Esophagus (tissue), 2 donors: ENCODE data around the gene DCAF5. TPM values are rescaled to one million over a fixed set of nuclear protein-coding genes. Genes with fewer than 3 reads are reported as not detected.
"Not testable (repeated sequence)": the region's sequence is repeated elsewhere in the genome, so short reads cannot be mapped to it uniquely, and the experiment has no call there.

ENCODE experiments used
- H3K27ac ChIP-seq, 2 donors: one replicate each; pipeline ENCODE4 v1.5.1; 2013; ENCODE audit warnings: low read depth in 2 of 2, mild to moderate bottlenecking in 2 of 2, inconsistent platforms in 1 of 2, low read length in 1 of 2, moderate library complexity in 1 of 2
- H3K27me3 ChIP-seq, 2 donors: one replicate each; pipeline ENCODE4 v1.6.1; 2013; ENCODE audit warnings: low read length in 2 of 2, control low read depth in 1 of 2, mild to moderate bottlenecking in 1 of 2; ENCODE audit not compliant: insufficient read depth in 2 of 2, control insufficient read depth in 1 of 2
- H3K36me3 ChIP-seq, 2 donors: one replicate each; pipeline ENCODE4 v1.6.1; 2013; ENCODE audit warnings: low read length in 1 of 2; ENCODE audit not compliant: control insufficient read depth in 2 of 2, insufficient read depth in 2 of 2
- H3K4me1 ChIP-seq, 2 donors: one replicate each; pipeline ENCODE4 v1.6.1; 2013; ENCODE audit warnings: low read length in 1 of 2; ENCODE audit not compliant: control insufficient read depth in 2 of 2, insufficient read depth in 2 of 2
- H3K4me3 ChIP-seq, 2 donors: one replicate each; pipeline ENCODE4 v1.5.1; 2013; ENCODE audit warnings: low read length in 2 of 2, mild to moderate bottlenecking in 2 of 2, low read depth in 1 of 2, moderate library complexity in 1 of 2
- H3K9me3 ChIP-seq, 2 donors: one replicate each; pipeline ENCODE4 v1.6.1; 2013; ENCODE audit warnings: mild to moderate bottlenecking in 2 of 2, low read depth in 1 of 2, low read length in 1 of 2, moderate library complexity in 1 of 2; ENCODE audit not compliant: control insufficient read depth in 2 of 2, insufficient read depth in 1 of 2
- WGBS, 2 donors: extraction: QIAGEN DNeasy Blood & Tissue Kit; methylation state at CpG; one replicate each; pipeline ENCODE4 v1.1.7; 2013; 5-methylcytosine and 5-hydroxymethylcytosine counted together
- polyA plus RNA-seq, 2 donors: library from polyadenylated mRNA; stranded (reverse); fragments of 200-250 nt; gene quantifications; one replicate each; pipeline ENCODE4 v1.2.3, GENCODE V29; 2013
- donor health status: healthy with polysubstance abuse.
- donor health status: Bipolar disorder and iron deficiency.

DCAF5 gene, protein sequence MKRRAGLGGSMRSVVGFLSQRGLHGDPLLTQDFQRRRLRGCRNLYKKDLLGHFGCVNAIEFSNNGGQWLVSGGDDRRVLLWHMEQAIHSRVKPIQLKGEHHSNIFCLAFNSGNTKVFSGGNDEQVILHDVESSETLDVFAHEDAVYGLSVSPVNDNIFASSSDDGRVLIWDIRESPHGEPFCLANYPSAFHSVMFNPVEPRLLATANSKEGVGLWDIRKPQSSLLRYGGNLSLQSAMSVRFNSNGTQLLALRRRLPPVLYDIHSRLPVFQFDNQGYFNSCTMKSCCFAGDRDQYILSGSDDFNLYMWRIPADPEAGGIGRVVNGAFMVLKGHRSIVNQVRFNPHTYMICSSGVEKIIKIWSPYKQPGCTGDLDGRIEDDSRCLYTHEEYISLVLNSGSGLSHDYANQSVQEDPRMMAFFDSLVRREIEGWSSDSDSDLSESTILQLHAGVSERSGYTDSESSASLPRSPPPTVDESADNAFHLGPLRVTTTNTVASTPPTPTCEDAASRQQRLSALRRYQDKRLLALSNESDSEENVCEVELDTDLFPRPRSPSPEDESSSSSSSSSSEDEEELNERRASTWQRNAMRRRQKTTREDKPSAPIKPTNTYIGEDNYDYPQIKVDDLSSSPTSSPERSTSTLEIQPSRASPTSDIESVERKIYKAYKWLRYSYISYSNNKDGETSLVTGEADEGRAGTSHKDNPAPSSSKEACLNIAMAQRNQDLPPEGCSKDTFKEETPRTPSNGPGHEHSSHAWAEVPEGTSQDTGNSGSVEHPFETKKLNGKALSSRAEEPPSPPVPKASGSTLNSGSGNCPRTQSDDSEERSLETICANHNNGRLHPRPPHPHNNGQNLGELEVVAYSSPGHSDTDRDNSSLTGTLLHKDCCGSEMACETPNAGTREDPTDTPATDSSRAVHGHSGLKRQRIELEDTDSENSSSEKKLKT
- polyA plus RNA-seq, result 10 to 100 TPM; 21.8 to 26.9 TPM

DNA sequence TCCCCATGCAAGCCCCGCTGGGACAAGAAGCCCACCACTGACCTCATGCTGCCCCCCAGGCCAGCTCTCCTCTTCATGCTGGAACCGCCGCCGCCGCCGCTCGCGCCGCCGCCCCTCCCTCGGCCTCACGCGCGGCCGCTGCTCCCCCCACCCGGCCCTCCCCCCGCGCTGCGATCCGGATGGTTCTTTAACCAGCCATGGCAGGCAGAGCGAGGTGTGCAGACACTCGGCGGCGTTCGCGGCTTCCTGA is at the start of gene DCAF5:
TSS of gene DCAF5 (minus strand) at position 218 of the 250 bp plus-strand sequence. CDS start at position 77, 141 bp downstream.
- peaks cover 0 to 2% of the 10 kb centered on the region in 2 donors for H3K4me1 ChIP-seq
- H3K36me3 ChIP-seq, result no peaks in the 10 kb centered on the region
- no peaks in the 10 kb centered on the region for H3K27me3 ChIP-seq
- peak within 1 kb of the TSS; percentile 87 to 95 for H3K4me3 ChIP-seq
- peak within 1 kb of the TSS; percentile 81 to 92 for H3K27ac ChIP-seq
- no peaks in the 10 kb centered on the region for H3K9me3 ChIP-seq
- 0 to 1% methylated on average over 13 to 26 of the region's 26 CpGs for WGBS, 2 donors

DNA sequence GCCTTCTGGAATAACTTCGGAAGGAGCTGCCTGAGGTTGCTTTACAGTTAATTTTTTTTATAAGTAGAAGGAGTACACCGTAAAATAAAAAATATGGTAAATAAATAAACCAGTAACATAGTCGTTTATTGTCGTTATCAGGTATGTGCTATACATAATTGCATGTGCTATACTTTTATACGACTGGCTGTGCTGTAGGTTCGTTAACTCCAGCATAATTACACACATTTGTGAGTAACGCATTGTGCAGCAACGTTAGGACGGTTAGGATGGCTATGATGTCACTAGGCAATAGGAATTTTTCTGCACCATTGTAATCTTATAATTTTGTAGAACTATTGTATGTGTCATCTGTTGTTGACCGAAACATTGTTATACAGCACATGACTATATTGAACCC is 46.9 kb upstream of the DCAF5 start:
- no peak overlapping the region for H3K27ac ChIP-seq
- WGBS, 2 donors, result 90 to 92% methylated on average over 10 of the region's 10 CpGs
- H3K27me3 ChIP-seq, result no peaks in the 10 kb centered on the region
- no peaks in the 10 kb centered on the region for H3K36me3 ChIP-seq
- no peaks in the 10 kb centered on the region for H3K9me3 ChIP-seq
- no peaks in the 10 kb centered on the region for H3K4me1 ChIP-seq
- no peak overlapping the region for H3K4me3 ChIP-seq

DNA sequence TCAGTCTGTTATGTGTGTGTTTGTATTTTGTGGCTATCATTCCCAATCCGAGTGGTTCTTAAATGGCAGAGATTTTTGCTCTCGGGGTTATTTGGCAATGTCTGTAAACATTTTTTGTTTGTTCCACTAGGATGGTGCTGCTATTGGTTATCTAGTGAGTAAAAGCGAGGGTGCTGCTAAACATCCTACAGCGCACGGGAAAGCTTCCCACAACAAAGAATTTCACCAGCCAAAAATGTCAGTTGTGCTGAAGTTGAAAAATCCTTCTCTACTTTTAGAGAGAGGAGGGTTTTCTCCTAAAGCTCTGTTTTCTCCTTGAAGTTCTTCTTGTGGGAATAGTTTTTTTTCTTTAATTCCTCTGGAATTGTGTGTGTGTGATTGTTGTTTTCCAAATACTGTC is 40.8 kb upstream of the DCAF5 start:
- Histone ChIP-seq H3K4me3 (no peak overlapping the region), H3K27ac (no peak overlapping the region), H3K4me1 (no peaks in the 10 kb centered on the region), H3K27me3 (no peaks in the 10 kb centered on the region), H3K9me3 (no peaks in the 10 kb centered on the region), H3K36me3 (no peaks in the 10 kb centered on the region)
- 91 to 93% methylated on average over 5 of the region's 5 CpGs for WGBS, 2 donors

DNA sequence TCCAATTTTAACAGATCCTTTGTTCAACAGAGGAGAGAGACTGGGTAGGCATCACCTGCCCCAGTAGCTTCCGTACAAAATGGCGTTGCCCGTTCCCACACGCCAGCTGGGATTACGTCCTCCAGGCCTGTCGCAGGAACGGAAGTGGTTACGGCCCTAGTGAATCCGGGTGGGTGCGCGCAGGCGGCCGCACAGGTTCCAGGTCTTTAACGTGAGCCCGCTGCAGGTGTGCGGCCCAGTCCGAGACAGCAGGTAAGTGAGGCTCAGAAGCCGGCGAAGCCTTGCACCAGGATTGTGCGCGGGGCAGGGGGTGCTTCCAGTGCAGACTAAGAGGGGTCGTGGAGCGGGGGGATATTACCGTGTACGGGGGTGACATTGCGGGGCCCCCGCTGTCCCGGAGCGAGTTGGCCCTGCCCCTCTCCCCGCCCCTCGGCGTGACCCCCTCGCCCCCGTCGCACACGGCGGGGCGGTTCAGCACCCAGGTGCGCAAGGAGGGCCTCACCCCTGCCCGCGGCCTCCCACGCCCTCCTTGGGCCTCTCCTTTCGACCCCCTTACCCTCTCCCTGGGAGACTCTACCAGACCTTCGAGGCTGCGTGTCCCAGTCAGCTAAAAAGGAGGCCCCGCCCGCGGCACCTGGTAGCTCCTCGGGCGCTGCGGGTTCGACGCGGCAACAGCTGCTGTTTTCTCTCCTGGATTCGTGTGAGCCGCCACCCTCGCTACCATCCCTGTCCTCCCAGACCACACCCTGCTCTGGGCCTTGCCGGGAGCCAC is 38.6 kb upstream of the DCAF5 start, which contains the start of gene EXD2:
TSS of gene EXD2 (plus strand) at position 159 of the 772 bp plus-strand sequence. CDS start 17,973 bp downstream, outside the sequence.
- 0 to 1% methylated on average over 56 to 57 of the region's 58 CpGs for WGBS, 2 donors

DNA sequence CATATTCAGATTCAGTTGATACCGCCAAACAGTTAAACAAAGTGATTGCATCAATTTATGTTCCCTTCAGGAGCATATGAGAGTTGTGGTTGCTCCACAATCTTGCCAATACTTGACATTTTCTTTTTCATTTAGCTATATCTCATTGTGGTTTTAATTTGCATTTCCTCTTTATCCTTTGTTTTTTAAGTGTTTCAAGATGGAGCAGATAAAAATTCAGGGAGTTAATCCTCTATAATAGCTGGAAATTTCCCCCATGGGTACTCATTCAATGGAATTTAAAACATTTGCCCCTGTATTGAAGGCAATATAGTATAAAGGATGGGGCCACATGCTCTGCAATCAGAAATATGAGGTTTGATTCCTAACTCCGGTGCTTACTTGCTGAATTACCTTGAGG is 37.3 kb upstream of the DCAF5 start:
- H3K27ac ChIP-seq, result no peak overlapping the region
- no peaks in the 10 kb centered on the region for H3K27me3 ChIP-seq
- no peaks in the 10 kb centered on the region for H3K4me1 ChIP-seq
- no peak overlapping the region for H3K4me3 ChIP-seq
- H3K36me3 ChIP-seq, result no peaks in the 10 kb centered on the region
- H3K9me3 ChIP-seq, result no peaks in the 10 kb centered on the region
- 91 to 93% methylated on average over 2 of the region's 2 CpGs for WGBS, 2 donors

More for the DNA sequence above, 38.6 kb upstream of the DCAF5 start, which contains the start of gene EXD2:
- H3K4me3 ChIP-seq, result peak within 1 kb of the TSS; percentile 68 to 73
- H3K27ac ChIP-seq, result peak within 1 kb of the TSS; percentile 68 to 79
- no peaks in the 10 kb centered on the region for H3K27me3 ChIP-seq
- H3K4me1 ChIP-seq, result no peaks in the 10 kb centered on the region
- H3K36me3 ChIP-seq, result no peaks in the 10 kb centered on the region
- H3K9me3 ChIP-seq, result no peaks in the 10 kb centered on the region

DNA sequence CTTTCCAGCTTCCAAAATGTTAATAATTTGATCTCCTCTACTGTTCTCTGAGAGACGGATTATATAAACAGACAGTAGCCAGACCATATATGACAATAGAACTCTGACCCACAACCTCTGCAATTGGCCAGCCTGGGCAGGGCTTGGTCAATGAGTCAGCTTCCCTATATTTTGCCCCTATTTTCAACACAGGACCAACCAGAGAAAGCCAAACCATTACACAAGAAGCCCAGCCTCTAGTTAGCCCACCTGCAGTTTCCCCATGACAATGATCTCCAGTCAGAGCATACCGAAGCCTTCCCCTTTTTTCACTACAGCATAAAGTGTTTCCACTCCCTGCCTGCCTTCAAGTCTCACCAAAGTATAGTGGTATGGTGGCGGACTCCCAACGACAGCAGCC is 30.8 kb upstream of the DCAF5 start:
- H3K4me1 ChIP-seq, result no peaks in the 10 kb centered on the region
- no peaks in the 10 kb centered on the region for H3K27me3 ChIP-seq
- H3K4me3 ChIP-seq, result no peak overlapping the region
- 69 to 77% methylated on average over 4 of the region's 4 CpGs for WGBS, 2 donors
- no peaks in the 10 kb centered on the region for H3K36me3 ChIP-seq
- H3K27ac ChIP-seq, result no peak overlapping the region
- no peaks in the 10 kb centered on the region for H3K9me3 ChIP-seq

DNA sequence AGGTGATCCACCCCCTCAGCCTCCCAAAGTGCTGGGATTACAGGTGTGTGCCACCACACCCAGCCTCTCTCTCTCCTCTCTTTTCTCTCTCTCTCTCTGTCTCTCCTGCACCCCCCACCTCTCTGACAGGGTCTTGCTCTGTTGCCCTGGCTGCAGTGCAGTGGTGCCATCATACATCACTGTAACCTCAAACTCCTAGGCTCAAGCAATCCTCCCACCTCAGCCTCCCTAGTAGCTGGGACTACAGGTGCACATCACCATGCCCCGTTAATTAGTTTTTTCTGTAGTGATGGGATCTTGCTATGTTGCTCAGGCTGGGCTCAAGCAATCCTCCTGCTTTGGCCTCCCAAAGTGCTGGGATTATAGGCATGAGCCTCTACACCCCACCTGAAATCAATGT is 29.7 kb upstream of the DCAF5 start:
- 98 to 100% methylated on average over 1 of the region's 1 CpG for WGBS, 2 donors
- H3K9me3 ChIP-seq, H3K36me3 ChIP-seq: not testable (repeated sequence)

DNA sequence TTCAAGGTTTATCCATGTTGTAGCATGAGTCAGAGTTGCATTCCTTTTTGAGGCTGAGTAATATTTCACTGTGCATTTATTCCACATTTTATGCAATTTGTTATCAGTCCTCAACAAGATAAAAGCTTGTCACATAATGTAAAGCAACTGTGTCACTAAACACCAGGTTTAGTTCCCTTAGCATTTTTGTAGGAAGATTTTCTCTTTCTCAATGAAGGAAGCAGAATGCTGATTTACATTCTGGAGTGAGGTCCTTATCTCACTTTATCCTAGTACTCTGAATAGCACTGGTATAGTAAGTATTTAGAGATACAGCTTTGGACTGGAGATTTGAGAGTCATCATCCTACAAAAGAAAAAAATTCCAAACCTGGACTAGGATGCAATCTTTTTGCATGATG is 28.6 kb upstream of the DCAF5 start:
- Histone ChIP-seq H3K9me3 (no peaks in the 10 kb centered on the region), H3K36me3 (no peaks in the 10 kb centered on the region), H3K27me3 (no peaks in the 10 kb centered on the region), H3K4me1 (no peaks in the 10 kb centered on the region), H3K27ac (no peak overlapping the region), H3K4me3 (no peak overlapping the region)

More for the DNA sequence above, 29.7 kb upstream of the DCAF5 start:
- not testable (repeated sequence) for H3K27ac ChIP-seq, H3K4me1 ChIP-seq, H3K4me3 ChIP-seq, H3K27me3 ChIP-seq

DNA sequence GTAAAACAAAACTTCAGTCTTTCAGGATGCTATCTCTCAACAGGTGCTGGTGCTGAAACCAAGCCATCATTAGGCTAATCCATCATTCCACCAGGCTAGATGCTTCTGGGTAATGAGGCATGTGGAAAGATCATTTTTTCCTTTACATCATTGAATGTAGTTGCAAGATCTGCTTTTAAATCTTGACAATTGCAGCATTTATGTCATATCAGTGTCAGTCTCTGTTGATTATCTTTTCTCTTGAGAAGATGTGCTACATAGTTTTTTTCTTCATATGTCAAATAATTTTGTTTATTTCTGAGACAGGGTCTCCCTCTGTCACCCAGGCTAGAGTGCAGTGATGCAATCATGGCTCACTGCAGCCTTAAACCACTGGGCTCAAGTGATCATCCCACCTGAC is 22.2 kb upstream of the DCAF5 start:
- Histone ChIP-seq H3K36me3 (no peaks in the 10 kb centered on the region), H3K4me3 (no peak overlapping the region), H3K9me3 (no peaks in the 10 kb centered on the region), H3K27me3 (no peaks in the 10 kb centered on the region), H3K4me1 (no peaks in the 10 kb centered on the region), H3K27ac (no peak overlapping the region)
